ENCODE measurements around the gene TSPAN18.
"Not testable (repeated sequence)": the region's sequence is repeated elsewhere in the genome, so short reads cannot be mapped to it uniquely, and the experiment has no call there.

Gene TSPAN18

DNA sequence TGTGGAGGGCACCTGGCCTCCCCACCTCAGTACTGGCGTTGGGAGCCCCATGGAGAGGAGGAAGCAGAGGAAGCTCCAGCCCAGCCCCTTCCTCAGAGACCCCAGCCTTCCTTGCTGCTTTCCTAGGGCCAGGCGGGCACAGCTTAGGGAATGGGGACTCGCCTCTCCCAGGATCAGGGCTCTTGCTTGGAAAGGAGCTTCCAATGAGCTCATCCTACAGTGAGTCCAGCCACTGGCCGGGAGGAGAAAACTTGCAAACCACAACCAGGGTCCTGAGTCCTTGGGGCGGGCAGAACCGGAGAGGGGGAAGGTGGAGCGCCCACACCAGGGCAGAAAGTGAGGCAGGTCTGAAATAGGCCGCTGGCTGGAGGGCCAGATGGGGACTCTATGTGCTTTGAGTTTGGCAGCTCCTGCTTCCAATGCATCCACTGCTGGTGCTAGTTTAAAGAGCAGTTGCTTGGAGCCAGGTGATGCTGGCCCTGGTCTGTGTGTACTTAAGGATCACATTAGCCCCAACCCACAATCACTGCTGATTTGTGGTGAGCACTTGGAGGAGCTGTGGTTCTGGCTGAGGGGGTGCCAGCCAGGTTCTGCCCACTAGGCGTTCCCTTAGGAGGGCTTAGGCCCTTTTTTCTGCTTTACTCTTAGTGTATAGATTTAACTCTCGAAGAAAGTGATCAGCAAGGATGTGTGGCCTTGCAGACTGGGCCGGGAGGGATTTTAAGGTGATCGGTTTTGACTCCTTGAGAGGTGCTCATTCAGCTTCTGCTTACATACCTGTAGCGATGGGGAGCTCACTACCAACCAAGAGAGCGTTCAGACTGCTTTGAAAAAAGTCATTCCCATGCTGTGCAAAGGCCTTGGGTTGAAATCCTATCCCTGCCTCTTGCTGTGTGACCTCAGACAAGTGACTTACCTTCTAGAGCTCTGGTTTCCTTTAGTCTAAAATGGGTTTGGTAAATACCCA is 142.0 kb downstream of the TSPAN18 start:
- DNase-seq (ENCODE audit: low spot score): no peak

DNA sequence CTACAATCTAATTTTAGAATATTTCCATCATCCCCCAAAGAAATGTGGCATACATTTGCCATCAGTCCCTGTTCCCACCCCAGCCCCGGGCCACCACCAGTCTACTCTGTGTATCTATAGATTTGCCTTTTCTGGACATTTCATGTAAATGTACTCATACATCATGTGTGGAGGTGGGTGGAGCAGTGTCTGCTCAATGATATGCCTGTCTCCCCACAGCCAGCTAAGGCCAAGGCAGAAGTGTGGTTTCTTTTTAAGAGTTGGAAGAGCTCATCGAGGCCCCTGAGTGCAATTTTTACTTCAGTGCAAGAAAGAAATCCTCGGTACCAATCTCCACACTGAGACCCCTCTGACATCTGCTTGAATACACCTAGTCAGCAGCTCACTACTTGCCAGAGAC is 143.4 kb downstream of the TSPAN18 start:
- DNase-seq (ENCODE audit: low spot score): no peak

DNA sequence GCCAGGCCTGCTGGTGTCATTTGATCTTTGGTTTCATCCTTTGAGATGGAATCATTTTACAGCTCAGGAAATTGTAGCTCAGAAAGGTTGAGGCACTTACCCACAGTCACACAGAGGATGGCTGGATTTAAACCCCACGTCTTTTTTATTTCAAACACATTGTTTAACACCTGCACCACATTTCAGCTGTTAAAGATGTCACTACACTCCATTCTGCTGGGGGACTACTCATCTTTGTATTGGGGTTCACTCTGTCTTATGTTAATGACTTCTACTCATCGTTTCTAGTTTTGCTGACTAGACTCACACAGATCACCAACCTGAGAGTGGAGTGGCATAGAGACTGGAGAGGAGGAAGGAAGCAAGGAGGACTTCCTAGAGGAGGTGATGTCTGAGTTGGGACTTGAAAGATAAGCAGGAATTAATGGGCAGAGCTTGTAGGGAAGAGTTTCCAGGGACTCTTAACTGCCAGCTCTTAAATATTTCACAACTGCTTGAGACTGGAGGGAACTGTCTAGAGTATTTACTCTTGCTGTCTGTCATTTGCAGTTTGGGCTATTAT is 143.9 kb downstream of the TSPAN18 start:
- no peak for DNase-seq (ENCODE audit: low spot score)

DNA sequence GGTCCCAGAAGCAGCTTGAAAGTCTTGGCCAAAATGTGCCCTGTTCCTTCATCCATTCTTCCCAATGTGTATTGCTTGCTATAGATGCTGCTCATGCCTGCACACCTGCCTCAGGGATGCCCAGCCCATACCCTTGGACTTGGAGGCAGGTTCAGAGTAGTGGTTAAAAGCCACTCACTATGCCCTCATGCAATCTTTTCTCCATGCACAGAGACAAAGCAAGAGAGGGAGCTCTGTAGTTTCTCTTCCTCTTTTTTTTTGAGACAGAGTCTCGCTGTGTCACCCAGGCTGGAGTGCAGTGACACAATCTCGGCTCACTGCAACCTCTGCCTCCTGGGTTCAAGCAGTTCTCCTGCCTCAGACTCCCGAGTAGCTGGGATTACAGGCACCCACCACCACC is 144.9 kb downstream of the TSPAN18 start:
- not testable (repeated sequence) for DNase-seq (ENCODE audit: low spot score)

DNA sequence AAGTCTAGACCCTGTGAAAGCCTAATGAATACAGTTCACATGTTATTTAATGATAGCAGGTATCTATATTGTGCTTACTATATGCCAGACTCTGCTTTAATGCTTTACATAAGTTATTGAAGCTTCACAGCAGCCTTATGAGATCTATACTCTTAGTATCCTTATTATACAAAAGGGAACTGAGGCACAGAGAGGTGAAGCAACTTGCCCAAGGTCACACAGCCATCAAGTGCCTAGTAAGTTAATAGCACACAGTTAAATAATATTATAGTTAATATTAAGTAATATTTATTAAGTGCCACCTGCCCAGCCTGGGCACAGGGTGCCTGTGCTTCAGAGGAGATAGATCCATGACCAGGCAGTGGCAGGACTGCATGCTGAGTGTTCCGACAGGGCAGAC is 145.8 kb downstream of the TSPAN18 start:
- DNase-seq (ENCODE audit: low spot score): no peak

DNA sequence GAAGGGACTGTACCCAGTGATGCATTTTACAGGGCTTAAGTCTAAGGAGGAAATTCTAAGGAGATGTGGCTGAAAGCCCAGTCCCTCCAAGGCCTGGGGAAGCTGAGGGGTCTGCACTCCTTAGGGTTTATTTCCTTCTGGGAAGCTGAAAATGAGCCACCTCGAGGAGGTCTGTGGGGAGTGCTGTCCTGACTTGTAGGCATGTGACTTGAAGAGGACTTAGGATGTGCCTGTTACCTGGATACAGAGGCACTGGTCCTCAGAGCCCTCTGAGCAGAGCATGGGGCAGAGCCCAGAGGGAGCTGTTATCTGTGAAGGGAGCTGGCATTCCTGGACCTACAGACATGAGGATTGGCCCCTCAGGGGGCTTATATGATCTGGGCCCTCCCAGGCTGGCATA is 146.8 kb downstream of the TSPAN18 start:
- no peak for DNase-seq (ENCODE audit: low spot score)

DNA sequence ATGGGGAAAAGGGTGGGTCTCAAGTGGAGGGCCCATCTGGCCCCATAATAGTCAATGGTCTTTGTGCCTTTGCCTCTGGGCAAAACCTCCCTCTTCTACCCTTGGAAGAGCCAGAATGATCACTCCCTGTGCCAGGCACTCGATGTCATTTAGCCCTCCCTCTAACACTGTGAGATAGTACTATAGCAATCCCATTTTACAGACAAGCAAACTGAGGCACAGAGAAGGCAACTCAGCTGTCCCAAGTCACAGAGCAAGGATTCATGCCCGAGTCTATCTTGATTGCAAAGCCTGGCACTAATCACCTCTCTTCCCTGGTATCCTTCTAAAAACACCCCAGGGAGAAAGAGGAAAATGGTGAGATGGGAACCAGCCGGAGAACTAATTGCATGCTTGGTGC is 147.5 kb downstream of the TSPAN18 start:
- DNase-seq (ENCODE audit: low spot score): no peak

DNA sequence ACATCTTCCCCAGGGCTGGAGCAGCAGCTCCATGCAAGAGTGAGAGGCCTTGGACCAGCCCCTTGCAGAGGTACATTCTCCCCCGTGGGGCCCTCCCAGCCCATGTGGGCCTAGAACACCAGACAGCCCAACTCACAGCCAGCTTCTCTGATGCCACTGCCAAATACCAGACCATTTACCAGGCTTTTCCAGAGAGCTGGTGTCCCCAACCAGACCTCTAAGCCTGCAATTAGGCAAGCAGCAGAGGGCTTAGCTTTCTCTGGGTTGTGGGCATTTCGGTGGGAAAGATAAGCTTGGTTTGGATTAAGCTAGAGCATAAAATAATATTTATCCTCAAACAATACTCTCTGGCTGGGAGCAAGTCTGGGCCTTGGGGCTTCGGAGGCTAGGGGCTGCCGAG is 148.3 kb downstream of the TSPAN18 start:
- DNase-seq (ENCODE audit: low spot score): no peak

DNA sequence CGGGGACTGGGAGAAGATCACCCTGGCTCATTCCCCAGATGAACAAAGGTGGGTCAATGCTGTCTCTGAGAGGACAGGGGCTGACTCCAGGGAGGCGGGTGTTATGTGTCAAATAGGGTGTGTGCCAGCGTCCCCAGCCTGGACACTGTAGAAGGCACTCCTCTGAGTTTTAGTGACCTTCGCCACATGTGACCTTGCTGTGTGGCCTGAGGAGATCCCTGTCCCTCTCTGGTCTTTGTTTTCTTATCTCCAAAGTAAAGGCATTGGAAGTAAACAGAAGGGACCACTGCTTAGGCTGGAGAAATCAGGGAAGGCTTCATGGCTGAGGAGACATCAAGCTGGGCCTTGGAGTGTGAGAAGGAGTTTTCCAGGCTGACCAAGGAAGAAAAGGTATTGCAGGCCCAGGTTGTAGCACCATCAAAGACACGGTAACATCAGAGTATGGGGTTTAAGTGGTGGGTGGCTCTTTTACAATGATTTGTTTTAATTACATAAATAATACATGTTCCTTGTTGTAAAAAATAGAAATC is 149.5 kb downstream of the TSPAN18 start:
- no peak for DNase-seq (ENCODE audit: low spot score)

DNA sequence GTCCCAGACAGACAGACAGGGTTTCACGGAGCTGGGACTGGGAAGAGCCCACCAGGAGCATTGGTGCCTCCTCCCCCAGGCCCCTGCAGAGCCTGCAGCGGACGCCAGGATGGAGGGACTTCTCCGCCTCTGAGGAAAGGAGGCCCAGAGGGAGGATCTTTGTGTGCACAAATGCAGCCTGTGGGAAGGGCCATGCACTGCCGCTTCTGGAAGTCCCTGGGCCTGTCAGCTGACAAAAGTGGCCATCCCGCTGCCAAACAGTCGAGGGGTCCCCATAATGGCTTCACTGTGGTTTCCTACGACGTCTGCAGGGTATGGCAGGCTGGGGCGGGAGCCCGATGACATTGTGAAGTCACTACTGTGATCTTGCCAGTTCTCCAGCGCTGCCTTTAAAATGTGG is 150.1 kb downstream of the TSPAN18 start:
- no peak for DNase-seq (ENCODE audit: low spot score)

DNA sequence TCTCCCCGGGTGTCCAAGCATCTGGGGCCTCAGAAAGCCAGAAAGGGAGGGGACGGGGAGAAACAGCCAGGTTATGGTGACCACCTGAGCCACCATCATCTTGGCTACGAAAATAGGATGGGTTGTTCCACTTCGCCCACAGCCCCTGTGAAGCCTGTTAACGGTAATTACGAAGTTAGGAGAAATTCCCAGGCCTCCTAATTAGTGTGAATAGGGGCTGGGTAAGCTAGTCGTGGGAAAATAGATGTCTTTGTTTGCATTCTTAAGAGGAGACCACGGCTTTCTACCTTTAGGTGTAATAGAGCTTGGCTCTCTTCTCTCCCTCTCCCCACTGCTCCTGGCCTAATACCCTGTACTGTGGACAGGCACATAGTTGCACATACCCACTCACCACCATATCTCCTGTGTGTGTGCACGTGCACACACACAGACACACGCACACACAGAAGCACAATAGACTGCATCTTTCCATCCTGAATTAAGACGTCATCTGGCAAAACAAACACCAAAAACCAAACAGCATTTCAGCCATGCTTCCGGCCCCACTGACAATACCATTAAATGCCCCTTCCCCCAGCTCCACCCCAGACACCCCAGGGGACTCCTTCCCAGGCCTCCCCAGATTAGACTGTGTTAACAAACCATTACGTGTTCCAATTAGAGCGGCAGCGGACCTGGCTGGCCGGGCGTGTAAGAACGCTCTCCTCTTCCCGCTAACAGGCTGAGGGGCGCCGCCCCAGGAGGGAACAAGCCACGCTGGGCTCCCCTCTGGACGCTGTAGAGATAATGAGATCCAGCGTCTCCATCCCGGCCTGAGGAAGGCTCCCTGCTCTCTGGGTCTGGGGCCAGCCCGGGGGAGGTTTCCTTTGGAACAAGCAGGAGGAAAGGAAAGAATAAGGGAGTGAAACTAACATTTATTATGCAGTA is 151.1 kb downstream of the TSPAN18 start:
- DNase-seq (ENCODE audit: low spot score): no peak

DNA sequence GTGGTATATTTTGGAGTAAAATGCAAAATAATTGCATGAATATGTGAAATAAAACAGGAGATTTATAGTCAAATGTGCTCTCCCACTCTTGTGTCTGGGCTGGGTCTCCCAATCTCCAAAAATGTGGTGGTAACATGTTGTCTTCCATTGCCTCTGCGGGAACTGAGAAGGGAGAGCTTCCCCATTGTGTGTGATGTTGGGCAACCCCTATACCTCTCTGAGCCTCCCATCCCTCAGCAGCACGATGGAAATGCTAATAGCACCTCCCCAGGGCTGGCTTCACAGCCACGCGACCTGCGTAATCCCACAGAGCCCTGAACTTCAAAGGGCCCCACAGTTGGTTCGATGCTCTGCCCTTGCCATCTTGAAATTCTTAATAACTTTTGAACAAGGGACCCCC is 151.9 kb downstream of the TSPAN18 start:
- no peak for DNase-seq (ENCODE audit: low spot score)

DNA sequence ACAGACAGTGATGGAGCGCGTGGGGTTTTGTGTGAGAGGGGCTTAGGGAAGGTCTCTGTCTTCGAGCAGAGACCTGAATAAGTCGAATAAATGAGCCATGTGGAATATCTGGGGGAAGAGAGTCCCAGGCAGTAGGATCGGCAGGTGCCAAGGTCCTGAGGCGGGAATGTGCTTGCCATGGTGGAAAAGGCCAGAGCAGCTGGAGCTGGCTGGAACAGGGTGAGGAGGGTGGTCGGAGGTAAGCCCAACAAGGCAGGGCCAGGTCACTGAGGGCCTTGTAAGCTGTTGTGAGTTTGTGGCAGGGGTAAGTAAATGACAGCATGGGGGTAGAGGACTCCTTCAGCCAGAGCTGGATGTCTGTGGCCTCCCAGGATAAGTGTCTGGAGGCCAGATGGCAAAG is 152.7 kb downstream of the TSPAN18 start:
- DNase-seq (ENCODE audit: low spot score): no peak

DNA sequence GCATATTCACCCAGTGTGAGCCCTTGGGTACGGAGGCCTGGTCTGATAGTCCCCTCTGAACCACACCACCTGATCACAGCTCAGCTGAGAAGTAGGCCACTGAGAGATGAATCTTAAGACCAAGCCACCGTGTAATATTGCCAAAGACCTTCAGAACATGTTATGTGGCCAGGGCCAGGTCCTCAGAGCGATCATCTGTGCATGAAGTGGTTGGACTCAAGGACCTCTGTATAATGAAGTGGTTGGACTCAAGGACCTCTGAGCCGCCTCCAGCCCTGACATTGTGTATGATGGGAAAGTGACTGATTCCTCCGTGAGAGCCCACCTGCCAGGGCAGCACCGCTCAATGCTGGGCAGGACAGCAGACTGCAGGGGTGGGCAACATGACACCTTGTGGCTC is 153.7 kb downstream of the TSPAN18 start:
- DNase-seq (ENCODE audit: low spot score): no peak

DNA sequence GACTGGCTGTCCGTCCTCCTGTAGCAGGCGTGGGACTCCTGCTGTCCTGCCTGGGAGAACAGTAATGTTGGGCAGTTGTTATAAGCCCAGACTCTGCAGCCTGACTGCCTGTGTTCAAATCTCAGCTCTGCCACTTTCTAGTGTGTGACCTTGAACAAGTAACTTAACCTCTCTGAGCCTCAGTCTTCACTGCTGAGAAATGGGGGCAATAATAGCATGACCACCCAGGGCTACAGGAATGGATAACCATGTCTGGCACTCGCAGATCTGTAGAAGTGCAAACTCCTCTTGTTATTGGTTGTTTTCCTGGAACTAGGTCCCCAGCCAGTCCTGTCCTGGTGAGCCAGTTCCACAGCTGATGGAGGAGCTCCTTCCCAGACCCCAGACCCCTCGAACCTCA is 154.2 kb downstream of the TSPAN18 start:
- no peak for DNase-seq (ENCODE audit: low spot score)

DNA sequence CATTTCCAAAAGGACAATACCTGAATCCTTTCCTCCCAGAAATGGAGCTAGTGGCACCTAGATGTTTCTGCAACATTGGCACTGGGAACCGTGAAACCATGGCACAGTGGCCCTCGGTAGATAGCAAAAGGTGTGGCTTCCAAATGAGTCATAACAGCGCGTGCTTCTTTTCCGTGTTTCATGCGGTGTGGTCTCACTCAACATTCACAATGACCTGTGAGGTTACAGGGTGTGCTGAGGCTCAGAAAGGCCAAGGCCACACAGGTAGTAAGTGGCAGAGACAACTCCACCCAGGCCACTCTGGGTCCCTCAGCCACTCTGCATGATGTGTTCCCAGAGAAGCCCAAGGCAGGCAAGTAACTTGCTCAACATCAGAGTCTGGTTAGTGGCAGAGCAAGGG is 156.5 kb downstream of the TSPAN18 start:
- no peak for DNase-seq (ENCODE audit: low spot score)

DNA sequence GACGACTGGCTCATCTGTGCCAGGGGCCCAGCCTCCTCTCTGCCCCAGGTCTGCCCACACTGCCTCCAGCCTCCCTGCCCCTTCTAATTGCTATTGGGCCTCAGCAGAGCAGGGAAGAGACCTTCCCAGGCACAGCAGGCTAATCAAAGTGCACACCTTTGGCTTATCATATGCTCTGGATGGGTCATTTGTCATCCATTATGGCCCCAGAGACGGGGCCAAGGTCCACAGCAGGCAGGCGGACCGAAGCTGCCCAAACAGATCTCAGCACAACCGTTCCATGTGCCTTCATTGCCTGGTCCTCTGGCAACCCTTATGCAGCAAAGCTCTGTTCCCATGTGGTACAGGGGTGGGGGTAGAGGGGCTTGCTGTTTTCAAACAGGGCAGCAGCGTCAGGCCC is 157.3 kb downstream of the TSPAN18 start:
- no peak for DNase-seq (ENCODE audit: low spot score)

DNA sequence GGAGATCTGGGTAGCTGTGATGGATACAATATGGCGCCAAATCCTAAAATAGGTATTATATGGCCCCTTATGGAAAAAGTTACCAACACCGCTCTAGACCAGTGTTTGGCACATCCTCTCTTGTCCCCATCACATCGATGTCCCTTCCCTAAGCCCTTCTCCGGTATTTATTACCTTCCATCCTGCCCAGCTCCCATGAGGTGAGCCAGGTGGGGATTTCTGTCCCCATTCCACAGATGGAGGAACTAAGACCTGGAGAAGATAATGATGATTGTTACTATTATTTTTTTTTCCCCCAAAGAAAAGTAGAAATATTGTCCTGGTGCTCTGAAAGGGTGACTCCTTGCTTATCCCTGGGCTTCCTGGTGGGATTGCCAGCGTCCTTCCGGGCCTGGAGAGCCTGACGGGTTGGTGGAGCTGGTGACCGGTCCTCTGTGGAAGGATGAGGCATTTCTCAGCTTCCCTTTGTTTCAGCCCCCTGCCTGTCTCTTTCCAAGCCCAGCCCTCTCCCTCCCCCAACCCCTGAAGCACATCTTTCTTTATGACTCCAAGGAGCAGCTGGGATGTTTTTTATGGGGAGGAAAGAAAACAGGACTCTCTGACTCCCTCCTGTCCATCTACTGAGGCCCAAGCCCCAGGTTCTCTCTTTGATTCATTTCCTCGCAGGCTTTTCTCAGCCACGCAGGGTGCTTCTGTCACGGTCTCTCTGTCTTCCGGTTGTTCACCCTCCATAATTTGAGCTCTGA is 158.5 kb downstream of the TSPAN18 start:
- DNase-seq (ENCODE audit: low spot score): peak; percentile 71

DNA sequence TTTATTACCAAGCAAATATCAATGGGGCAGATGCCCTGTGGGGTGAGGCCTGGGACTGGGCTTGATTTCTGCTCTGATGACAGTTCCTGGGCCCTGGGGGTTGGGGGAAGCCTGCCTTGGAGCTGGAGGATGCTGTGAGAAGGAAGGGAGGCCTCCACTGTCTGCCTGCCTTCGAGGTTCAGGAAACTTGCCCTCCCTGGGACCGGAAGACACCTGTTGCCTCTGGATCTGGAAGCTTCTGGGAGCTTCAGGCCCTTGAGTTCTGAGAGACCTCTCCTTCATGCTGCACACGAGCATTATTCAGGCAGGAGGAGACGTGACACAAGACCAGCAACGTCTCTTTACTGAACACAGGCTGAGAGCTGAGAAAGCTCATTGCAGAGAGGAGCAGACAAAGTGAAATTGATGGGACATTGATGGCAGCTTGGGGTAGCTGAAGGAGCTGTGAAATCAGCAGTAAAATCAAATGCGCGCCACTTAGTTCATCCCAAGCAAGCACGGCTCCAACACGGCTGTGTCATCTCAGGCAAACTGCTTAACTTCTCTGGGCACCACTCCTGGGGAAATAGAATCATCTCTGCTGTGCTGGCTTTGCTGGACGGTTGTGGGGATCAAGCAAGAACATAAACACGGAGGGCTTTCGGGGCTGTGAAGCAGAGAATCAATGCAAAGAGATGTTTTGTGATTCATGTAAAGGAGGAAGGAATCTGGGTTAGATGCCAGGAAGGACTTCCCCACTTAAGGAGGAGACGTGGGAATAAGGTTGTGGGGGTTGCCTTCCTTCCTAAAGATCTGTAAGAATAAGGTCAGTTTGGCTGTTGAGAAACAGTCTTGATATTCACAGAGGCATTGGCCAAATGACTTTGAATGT is 159.4 kb downstream of the TSPAN18 start:
- no peak for DNase-seq (ENCODE audit: low spot score)

DNA sequence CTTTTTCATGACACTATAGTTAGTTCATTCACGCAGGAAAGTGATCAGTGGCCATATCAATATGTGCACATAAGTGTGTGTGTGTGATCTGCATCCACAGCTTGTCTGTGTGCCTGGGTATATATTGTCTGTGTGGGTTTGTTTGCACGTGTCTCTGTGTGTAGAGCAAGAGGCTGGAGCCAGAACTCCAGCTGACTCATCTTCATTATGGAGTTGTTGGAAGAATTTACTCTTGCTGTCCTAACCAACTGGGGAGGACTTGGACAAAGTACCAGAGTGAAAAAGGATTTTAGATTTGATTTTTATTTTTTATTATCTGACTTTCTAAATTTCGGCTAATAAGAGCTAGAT is 160.0 kb downstream of the TSPAN18 start:
- peak; percentile 67 for DNase-seq (ENCODE audit: low spot score)

DNA sequence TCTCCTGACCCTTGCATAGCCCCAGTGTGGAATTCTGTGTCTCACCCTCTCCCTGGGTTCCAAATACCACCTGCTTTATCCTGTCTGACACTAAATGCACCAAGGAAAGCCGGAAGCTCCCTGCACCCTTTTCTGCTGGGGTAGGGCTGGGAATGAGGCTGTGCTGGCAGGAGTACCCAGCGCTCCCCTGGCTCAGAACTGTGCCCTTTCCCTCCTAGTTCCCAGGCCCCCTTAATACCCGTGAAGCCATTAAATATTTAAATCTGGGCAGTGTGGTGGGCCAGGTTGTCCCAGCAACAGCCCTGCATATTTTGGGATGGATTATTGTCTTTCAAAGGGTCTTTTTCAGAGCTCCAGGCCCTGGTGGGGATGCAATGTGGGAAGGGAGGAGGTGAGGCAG is 160.9 kb downstream of the TSPAN18 start:
- DNase-seq (ENCODE audit: low spot score): no peak

Measured in kidney capillary endothelial cell (primary cell).